CD4-positive, alpha-beta T cell treated with Interferon alpha-2 for 1 hour (primary cell): Measurements from ENCODE around the gene OVOL1.
"Not testable (repeated sequence)": the region's sequence is repeated elsewhere in the genome, so short reads cannot be mapped to it uniquely, and the experiment has no call there.

ENCODE experiments used
- DNase-seq, 2 donors: peaks; one replicate each; pipeline ENCODE4 v3.0.0-alpha.2; 2020 to 2022

OVOL1 gene

DNA sequence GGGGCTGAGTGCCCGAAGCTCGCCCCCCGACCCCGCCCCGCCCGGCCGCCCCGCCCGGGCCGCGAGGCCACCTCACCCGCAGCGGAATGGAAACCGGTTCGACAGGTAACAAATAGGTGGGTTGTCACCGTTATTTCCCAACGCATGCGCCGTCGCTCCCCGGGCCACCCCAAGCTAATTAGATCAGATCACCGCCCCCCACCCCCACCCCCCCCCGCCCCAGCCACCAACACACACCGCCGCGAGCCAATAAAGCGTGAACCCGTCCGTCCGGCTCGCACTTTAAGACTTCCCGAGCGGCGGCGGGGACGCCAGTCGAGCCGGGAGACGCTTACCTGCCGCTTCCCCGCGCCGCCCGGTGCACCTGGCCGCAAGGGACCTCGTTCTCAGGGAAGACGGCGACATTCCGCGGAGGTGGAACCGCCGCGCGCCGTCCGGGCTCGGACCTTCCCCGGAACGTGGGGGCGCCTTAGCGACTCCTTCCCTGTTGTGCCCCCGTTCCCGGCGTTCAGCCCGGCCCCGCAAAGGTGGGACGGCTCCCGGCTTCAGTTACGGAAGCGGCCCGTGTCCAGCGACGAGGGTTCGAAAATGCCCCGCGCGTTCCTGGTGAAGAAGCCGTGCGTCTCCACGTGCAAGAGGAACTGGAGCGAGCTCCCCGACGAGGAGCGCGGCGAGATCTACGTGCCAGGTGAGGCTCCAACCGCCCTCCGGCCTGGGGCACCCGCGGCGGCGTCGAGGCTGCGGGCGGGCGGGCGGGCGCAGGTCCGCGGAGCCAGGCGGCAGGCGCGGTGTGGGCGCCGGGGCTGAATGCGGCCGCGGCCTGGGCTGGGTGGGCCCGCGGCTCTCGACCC lies at the start of gene OVOL1:
TSS of gene OVOL1 (plus strand) at position 278 of the 851 bp plus-strand sequence. CDS start at position 589, 311 bp downstream.
- DNase-seq, result peak; percentile 33 to 59

DNA sequence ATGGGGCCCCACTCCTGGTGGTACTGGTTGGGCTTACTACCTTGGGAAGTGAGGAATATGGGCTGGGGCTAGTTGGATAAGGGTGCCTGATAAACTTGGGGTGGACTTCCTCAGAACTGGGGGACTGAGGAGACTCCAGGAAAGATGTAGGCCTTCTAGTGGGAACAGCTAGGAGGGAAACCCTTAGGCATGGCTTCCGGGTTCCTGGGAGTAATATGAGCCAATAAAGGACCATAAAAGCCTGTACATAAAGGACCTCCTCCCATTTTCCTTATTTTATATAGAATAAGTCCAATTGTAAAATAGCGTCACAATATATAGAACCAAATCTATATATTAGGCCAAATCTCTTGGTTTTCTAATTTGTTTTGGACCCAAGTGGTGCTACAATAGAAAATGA lies 47.8 kb upstream of the OVOL1 start:
- no peak for DNase-seq

DNA sequence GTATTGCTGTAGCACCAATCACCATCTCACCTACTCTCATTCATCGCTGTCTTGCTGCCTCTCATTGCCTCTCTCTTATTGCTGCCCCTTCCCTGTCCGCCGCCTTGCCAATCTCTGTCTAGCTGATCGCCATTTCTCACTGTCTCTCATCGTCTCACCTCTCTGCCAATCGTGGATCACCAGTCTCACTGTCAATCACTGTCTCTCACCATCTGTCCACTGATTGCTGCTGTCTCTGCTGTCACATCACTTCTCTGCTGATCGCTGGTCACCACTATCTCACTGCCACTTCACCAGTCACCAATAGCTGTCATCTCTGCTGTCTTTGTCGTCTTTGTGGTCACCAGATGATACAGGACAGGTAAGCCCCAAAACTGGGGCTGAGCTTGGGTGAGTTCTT lies 45.7 kb upstream of the OVOL1 start:
- no peak for DNase-seq

DNA sequence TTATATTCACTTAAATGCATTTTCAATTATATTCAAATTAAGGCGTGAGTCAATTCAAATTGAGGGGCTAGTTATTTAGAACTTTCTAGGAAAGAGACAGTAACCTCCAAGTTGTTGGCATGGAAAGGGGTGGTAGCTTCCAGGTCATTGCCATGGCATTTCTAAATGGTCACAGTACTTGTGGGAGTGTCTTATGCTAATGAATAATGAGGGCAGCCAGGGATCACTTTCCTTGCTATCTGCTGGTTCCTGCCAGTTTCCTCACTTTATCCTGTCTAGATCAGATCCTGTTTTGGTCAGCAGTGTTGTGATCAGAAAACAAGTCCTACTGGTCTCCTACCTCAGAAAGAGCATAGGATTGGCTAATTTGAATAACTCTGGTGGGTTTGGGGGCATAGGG lies 44.5 kb upstream of the OVOL1 start:
- DNase-seq, result no peak

DNA sequence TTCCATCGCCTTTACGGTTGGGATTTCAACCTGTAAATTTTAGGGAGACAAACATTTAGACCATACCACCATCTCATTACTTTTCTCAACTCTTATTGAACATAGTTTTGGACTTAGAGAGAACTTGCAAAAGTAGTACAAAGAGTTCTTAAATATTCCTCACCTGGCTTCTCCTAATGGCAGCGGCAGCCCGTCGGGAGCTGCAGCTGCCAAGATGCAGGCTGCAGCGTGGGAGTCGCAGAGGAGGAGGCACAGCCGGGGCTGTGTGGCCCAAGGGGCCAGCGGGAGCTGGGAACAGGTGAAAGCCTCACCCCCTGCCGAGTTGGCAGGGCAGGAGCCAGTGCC lies 43.2 kb upstream of the OVOL1 start:
- no peak for DNase-seq

DNA sequence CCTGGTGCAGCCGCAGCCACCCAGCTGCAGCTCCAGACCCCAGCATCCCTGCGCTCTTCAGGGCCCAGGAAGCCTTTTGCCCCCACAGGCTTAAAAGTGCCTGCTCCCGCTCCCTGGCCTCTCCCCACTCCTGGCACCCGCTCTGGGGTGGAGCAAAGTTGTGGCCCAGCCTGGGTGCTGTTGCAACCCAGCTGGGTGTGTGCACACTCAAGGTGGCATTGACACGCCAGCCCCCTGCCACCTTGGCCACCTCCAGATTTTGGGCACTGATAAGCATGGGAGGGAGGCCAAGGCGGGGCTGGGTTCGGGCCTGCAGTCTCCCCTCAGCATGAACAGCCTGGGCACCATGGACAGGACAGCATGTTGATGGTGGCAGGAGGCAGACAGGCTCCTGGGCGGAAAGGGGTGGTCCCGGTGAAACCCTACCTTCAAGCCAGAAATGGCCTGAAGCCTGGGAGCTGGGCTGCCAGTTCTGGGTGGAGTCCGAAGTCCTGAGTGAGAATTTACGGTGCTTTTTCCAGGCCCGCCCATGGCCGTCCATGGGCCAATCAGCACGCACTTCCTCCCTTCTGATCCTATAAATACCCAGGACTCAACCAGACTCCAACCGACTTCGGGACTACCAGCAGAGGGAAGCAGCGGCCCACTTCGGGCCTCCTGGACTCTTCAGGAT lies 42.7 kb upstream of the OVOL1 start:
- DNase-seq, result peak; percentile 8 to 26

DNA sequence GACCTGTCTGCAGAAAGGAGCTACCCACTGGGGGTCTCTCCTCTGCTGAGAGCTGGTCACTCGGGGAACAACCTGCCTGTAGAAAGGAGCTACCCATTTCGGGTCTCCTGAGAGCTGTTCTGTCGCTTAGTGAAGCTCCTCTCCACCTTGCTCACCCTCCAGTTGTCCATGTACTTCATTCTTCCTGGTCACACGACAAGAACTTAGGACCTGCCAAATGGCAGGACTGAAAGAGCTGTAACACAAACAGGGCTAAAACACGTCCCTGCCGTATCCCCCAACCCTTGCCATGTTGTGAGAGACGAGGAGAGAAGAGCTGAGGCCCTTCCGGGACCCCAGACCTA lies 42.2 kb upstream of the OVOL1 start:
- no peak for DNase-seq

DNA sequence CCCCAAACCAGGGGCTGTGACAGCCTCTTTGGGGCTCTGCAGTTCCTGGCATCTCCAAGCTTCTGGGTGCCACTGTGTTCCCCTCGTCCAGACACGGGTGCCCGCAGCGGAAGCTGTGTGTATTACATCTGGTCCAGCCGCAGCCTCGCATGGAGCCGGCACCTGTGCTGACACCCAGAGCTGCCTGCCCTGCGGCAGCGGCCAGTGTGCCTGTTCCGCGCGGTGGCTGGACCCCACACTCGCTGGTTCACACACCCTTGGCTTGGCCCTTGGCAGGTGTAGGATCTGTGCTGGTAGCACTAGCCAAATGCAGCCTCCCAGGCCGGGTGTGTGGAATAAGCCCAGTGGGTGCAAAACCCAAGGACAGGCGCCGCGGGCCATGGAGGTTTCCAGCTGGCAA lies 41.8 kb upstream of the OVOL1 start:
- DNase-seq, result no peak

DNA sequence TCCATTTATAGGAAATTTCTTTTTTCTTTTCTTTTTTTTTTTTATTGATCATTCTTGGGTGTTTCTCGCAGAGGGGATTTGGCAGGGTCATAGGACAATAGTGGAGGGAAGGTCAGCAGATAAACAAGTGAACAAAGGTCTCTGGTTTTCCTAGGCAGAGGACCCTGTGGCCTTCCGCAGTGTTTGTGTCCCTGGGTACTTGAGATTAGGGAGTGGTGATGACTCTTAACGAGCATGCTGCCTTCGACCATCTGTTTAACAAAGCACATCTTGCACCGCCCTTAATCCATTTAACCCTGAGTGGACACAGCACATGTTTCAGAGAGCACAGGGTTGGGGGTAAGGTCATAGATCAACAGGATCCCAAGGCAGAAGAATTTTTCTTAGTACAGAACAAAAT lies 24.7 kb upstream of the OVOL1 start:
- DNase-seq, result not testable (repeated sequence)

DNA sequence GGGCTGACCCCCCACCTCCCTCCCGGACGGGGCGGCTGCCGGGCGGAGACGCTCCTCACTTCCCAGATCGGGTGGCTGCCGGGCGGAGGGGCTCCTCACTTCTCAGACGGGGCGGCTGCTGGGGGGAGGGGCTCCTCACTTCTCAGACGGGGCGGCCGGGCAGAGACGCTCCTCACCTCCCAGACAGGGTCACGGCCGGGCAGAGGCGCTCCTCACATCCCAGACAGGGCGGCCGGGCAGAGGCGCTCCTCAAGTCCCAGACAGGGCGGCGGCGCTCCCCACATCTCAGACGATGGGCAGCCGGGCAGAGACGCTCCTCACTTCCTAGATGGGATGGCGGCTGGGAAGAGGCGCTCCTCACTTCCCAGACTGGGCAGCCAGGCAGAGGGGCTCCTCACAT lies 24.0 kb upstream of the OVOL1 start:
- not testable (repeated sequence) for DNase-seq

DNA sequence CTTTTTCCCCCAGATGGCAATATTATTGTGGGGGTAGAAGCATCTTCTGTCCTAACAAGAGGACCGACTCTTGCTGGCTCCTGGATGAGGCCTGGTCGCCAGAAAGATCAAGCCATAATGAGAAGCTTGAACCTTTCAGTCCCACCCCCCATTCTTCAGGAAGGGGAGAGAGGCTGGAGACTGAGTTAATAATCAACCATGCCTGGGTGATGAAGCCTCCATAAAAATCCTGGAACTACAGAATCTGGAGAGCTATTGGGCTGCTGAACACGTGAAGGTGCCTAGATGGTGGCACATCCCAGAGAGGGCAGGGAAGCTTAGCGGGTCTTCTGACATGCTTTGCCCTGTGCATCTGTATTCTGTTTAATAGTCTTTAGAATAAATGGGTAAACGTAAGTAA lies 22.4 kb upstream of the OVOL1 start:
- DNase-seq, result no peak

DNA sequence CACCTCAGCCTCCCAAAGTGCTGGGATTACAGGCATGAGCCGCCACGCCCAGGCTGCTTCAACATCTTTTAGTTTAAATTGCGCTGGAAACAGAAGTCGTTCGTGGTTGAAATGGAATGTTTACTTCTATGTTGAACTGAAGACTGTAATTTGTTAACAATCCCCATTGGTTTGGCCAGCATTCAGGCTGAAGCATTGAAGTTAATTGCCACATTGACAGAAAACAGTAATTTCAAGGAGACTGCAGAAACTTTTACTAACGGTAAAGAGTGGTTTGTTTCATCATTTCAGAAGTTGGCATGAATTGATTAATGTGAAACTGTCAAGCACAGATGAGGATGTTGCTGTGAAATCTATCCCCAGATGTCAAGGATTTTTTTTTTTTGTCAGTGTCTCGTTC lies 20.3 kb upstream of the OVOL1 start:
- DNase-seq, result no peak

DNA sequence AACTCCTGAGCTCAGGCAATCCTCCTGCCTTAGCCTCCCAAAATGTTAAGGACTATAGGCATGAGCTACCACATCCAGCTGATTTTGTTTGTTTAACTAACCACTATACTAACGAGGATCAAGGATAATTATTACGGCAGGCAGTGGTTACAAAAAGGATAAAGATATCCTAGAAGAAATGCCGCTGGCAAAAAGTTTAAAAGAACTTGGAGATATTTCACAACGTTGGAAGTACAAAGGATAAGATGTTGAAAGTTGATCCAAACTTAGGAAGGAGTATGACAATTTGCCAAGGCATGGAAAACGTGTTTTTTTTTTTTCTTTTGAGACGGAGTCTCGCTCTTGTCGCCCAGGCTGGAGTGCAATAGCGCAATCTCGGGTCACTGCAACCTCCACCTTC lies 19.5 kb upstream of the OVOL1 start:
- no peak for DNase-seq

DNA sequence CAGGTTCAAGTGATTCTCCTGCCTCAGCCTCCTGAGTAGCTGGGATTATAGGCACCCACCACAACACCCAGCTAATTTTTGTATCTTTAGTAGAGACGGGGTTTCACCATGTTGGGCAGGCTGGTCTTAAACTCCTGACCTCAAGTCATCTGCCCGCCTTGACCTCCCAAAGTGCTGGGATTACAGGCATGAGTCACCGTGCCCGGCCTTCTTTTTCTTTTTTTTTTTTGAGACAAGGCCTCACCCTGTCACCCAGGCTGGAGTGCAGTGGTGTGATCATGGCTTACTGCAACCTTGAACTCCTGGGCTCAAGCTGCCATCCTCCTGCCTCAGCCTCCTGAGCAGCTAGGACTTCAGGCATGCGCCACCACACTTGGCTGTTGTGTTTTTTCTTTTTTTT lies 19.1 kb upstream of the OVOL1 start:
- not testable (repeated sequence) for DNase-seq

DNA sequence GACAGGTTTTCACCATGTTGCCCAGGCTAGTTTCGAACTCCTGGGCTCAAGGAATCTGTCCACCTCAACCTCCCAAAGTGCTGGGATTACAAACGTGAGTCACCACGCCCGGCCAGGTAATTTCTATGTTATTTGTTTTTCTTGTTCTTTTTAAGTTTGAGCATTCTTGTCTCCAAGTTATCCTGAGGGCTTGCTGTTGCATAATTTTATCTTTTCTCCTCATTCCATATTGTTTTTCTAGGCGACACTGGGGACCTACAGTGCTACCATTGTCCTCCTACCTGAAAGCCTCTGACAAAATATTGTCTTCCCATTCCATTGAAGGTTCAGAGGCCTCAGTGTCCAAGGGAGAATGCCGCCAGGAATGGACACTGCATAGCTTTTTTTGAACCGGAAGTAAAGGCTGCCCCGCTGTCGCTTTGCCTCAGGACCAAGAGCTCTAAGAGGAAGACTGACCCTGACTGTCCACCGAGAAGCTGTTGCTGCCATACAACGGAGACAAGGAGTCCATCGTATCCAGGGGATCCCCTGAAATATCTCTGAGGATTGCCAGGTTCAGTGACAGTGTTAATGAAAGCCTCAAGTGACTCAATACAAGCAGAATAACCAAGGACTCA lies 15.8 kb upstream of the OVOL1 start:
- no peak for DNase-seq

DNA sequence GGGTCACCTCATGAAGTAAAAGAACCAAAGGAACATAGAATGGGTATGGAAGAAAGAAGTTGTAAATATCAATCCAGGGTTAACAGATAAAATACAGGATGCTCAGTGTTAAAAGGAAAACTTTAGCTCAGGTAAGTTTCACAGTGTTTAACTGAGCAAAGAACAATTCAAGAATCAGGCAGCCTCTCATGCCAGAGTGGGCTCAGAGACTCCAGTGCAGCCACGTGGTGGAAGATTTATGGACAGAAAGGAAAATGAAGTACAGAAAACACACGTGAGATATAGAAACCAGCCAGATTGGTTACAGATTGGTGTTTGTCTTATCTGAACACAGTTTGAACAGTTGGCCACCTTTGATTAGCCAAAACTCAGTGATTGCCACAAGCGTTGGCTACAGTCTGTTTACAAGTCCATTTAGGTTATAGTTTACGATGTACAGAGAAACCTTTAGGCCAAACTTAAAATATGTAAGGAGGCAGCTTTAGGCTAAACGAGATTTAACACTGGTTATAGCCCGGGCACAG lies 15.2 kb upstream of the OVOL1 start:
- no peak for DNase-seq

DNA sequence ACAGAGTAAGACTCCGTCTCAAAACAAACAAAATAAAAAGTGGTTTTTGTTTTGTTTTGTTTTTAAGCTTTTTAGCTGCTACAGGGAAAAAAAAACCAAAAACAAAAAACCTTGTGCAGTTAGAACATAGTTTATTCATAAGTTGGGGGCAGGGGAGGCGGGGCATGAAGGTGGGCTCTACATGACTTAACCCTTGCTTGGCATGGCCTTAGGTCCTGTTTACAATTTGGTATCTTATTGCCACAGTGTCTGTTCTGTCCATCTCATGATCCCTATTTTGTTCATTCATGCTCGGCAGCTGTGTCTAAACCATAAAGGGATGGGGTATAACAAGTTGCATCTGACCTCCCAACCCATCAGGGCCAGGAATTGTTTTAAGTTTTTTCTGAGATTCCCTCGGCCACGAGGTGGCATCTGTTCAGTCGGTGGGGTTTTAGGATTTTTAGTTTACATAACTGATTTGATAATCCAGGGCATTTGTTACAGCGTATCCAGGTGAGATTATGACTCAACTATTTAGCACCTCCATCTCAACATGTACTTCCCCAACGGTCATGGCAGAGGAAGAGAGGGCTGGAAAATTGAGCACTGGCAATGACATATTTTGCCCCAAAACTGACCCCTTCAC lies 13.0 kb upstream of the OVOL1 start:
- no peak for DNase-seq

DNA sequence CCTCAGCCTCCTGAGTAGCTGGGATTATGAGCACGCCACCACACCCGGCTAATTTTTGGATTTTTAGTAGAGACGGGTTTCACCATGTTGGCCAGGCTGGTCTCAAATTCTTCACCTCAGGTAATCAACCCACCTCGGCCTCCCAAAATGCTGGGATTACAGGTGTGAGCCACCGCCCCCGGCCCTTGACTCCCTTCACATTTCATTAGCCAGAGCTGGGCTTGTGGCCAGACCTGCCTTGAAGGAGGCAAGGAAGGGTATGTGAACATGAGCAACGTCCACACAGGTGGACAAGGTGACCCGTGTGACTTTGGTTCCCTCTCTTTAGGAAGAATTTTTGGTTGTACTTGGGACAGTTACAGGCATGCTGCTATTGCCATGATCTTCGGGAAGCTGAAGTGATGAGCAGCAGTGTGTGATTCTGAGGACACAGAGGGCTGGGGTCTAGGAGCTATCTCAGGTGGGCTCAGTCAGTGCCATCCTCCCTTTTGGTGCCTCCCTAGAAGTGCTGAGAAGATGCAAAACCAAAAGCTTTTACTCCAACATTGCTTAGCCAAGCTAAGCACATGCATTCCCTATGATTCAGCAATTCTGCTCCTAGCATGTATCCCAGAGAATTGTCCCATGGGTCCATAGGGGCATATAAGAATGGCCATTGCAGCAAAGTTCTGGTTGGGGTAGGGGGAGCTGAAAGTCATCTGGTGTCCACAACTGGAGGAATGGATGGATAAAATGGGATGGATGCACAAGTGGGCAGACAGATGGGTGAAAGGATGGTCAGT lies 12.1 kb upstream of the OVOL1 start:
- no peak for DNase-seq

DNA sequence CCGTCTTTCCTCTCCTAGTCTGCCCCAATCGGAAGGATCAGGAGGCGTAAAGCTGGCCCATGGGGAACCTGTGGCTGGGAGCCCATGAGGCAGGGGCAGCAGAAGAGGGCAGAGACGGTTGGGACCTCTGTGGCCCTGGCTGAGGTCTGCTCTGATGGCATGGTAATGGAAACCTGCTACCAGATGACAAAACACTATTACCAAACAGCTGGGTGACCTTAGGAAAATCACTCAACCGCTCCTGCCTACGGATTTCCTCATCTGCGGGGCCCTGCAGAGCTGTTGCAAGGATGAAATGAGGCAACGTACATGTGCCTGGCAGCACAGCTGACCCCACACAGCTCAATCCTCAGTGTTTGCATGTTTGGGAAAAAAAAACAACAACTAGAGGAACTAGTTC lies 10.7 kb upstream of the OVOL1 start:
- peak in 1 of 2 donors; percentile 67 for DNase-seq

DNA sequence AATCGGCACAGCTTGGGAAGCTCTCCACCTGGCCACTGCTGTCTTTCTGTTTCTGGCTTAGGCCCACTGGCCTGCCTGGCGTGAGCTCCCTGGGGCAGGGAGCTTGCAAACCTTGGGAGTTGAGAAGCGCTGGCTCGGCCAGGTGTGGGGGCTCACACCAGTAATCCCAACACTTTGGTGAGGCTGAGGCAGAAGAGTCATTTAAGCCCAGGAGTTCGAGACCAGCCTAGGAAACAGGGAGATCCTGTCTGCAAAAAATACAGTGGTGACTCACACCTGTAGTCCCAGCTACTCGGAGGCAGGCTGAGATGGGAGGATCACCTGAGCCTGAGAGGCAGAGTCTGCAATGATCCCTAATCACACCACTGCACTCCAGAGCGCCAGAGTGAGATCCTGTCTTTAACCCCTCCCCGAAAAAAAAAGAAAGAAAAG lies 10.1 kb upstream of the OVOL1 start:
- DNase-seq, result no peak

DNA sequence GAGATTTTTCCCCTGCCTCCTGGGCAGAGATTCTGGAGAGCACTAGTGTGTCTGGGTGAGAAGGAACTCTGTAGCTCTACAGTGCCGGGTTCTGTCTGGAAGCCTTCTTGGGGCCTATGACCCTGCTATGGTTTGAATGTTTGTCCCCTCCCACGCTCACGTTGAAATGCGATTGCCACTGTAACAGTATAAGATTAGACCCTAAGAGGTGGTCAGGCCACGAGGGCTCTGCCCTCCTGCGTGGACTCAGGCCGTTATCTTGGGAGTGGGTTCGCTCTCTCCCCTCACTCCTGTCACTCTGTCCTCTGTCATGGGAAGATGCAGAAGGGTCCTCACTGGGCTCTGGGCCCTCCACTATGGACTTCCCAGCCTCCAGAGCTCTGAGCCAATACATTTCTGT lies 9.6 kb upstream of the OVOL1 start:
- no peak for DNase-seq

DNA sequence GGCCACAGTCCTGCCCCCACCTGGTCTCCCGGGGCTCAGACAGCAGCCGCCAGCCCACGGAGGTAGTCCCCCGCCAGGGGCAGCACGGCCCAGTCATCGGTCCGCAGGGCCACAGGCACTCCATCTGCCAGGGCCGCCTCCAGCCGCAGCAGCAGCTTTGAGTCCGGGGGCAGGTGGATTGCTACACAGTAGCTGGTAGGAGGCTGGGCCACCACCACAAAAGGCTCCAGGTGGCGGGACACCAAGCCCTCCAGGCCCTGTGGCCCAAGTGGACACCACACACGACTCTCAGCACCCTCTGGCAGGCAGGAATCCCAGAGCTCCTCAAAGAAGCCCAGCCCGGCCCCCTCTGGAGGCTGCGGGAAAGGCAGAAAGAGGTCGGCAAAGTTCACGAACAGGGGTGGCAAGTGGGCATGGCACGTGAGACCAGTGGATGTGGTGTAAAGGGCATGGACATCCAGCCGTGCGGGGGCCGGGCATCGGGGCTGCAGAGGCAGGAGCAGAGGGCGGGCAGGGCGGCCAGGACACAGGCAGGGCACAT lies 9.0 kb upstream of the OVOL1 start:
- no peak for DNase-seq
